Measurements from ENCODE around the gene TULP1. TPM values are rescaled to one million over a fixed set of nuclear protein-coding genes. Genes with fewer than 3 reads are reported as not detected.

Gene TULP1
- total and polyA plus RNA-seq, 2 of the 13 experiments (the other 11 are each of a cell fraction or from before 2014, with no cell fraction given): not detected

DNA sequence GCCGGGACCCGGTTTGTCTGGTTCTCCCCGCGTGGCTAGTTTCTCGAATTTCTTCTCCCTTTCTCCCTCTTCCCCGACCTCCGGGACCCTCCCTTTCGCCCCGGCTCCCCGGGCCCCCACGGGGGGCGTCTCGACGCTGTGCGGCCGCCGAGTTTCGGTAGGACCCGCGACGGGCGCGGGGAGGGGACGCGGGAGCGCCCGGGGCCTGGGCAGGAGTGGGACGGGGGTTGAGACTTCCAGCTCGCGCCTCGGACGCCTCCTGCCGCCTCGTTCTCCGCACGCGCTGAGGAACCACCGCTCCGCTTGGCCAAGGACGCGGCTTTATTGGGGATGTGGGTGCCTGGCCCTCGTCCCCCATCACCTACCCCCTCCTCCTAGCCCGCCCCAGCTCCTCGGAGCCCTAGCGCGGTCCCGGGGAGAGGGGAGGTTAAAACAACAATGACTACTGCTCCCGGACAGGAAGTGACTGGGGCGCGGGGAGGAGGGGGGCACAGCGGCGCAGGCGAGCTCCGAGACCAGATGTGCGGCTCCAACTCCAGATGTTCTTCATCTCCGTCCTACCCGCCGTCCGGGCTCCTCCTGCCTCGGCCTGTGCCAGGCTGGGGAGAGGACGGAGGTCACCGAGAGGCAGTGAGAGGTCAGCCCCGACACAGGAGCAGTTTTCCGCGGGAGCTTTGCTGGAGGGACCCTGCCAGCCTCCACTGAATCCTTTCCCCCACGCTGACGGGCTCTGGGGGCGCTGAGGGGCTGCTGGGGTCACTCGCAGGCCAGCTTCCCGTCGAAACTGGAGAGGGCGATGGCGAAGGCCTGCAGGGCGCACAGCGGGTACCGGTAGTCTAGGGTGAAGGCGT is 14.9 kb downstream of the TULP1 start (continued):
- TF ChIP-seq DMTF1 (CRISPR knock-in tag; IDR thresholded peaks at IDR 0.05) (no peak), ZBTB34 (CRISPR knock-in tag; IDR thresholded peaks at IDR 0.05) (no peak; the same call in 1 of the 2 replicates), BATF2 (CRISPR knock-in tag; IDR thresholded peaks at IDR 0.05) (peak; percentile 95), REL (CRISPR knock-in tag; conservative IDR thresholded peaks at IDR 0.05) (peak; percentile 87; the same call in 1 of the 2 replicates), HDAC6 (IDR thresholded peaks at IDR 0.05; ENCODE audit: low read depth, low read length) (no peak), HNRNPLL (IDR thresholded peaks at IDR 0.05; ENCODE audit: low read depth, low read length, poor library complexity, severe bottlenecking) (no peak), UBTF (CRISPR knock-in tag; IDR thresholded peaks at IDR 0.05) (peak; percentile 77), TARDBP (CRISPR knock-in tag; IDR thresholded peaks at IDR 0.05) (no peak), RORA (CRISPR knock-in tag; IDR thresholded peaks at IDR 0.05) (no peak), ZNF446 (CRISPR knock-in tag; IDR thresholded peaks at IDR 0.05) (peak; percentile 98), GTF2F1 (IDR thresholded peaks at IDR 0.05; ENCODE audit: low read length) (no peak)
- TF ChIP-seq, protein P1, sequence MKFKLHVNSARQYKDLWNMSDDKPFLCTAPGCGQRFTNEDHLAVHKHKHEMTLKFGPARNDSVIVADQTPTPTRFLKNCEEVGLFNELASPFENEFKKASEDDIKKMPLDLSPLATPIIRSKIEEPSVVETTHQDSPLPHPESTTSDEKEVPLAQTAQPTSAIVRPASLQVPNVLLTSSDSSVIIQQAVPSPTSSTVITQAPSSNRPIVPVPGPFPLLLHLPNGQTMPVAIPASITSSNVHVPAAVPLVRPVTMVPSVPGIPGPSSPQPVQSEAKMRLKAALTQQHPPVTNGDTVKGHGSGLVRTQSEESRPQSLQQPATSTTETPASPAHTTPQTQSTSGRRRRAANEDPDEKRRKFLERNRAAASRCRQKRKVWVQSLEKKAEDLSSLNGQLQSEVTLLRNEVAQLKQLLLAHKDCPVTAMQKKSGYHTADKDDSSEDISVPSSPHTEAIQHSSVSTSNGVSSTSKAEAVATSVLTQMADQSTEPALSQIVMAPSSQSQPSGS (CRISPR knock-in tag; IDR thresholded peaks at IDR 0.05): peak; percentile 55; the same call in 1 of the 2 replicates
- TF ChIP-seq, protein P2, sequence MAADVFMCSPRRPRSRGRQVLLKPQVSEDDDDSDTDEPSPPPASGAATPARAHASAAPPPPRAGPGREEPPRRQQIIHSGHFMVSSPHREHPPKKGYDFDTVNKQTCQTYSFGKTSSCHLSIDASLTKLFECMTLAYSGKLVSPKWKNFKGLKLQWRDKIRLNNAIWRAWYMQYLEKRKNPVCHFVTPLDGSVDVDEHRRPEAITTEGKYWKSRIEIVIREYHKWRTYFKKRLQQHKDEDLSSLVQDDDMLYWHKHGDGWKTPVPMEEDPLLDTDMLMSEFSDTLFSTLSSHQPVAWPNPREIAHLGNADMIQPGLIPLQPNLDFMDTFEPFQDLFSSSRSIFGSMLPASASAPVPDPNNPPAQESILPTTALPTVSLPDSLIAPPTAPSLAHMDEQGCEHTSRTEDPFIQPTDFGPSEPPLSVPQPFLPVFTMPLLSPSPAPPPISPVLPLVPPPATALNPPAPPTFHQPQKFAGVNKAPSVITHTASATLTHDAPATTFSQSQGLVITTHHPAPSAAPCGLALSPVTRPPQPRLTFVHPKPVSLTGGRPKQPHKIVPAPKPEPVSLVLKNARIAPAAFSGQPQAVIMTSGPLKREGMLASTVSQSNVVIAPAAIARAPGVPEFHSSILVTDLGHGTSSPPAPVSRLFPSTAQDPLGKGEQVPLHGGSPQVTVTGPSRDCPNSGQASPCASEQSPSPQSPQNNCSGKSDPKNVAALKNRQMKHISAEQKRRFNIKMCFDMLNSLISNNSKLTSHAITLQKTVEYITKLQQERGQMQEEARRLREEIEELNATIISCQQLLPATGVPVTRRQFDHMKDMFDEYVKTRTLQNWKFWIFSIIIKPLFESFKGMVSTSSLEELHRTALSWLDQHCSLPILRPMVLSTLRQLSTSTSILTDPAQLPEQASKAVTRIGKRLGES (CRISPR knock-in tag; IDR thresholded peaks at IDR 0.05; ENCODE audit: borderline replicate concordance): peak; percentile 12; the same call in 1 of the 2 replicates
- TF ChIP-seq, protein P3, sequence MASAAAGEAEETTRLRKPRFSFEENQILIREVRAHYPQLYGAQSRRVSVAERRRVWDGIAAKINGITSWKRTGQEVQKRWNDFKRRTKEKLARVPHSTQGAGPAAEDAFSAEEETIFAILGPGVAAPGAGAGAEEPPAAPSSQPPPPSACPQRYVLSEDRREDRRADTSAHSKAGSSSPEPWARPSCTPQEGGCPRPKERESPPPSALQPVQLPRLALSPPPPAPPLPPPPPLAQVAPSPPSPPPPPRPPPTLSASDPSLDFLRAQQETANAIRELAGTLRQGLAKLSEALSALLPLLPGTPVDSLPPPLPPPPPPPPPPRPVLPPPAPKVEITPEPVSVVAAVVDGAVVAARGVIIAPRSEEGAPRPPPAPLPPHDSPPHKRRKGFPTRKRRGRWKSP (CRISPR knock-in tag; IDR thresholded peaks at IDR 0.05): peak; percentile 46; the same call in 1 of the 2 replicates
